ENCODE measurements around the gene CUL4A. TPM values are rescaled to one million over a fixed set of nuclear protein-coding genes. Genes with fewer than 3 reads are reported as not detected.
A peak's percentile ranks its signal among the peaks of the same experiment; 100 is the strongest.

The CUL4A gene
- total RNA-seq, 1 experiment from 2014 or later = 91.0 TPM

- TF ChIP-seq, protein P1, sequence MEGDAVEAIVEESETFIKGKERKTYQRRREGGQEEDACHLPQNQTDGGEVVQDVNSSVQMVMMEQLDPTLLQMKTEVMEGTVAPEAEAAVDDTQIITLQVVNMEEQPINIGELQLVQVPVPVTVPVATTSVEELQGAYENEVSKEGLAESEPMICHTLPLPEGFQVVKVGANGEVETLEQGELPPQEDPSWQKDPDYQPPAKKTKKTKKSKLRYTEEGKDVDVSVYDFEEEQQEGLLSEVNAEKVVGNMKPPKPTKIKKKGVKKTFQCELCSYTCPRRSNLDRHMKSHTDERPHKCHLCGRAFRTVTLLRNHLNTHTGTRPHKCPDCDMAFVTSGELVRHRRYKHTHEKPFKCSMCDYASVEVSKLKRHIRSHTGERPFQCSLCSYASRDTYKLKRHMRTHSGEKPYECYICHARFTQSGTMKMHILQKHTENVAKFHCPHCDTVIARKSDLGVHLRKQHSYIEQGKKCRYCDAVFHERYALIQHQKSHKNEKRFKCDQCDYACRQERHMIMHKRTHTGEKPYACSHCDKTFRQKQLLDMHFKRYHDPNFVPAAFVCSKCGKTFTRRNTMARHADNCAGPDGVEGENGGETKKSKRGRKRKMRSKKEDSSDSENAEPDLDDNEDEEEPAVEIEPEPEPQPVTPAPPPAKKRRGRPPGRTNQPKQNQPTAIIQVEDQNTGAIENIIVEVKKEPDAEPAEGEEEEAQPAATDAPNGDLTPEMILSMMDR (conservative IDR thresholded peaks at IDR 0.05) = no peak
- no peak for TF ChIP-seq EZH2 (IDR thresholded peaks at IDR 0.05; ENCODE audit: low read depth)
- intact Hi-C loops (cut with micrococcal nuclease; ENCODE audit: unreplicated experiment) = no loop called here
- Histone ChIP-seq H3K79me2 (ENCODE audit: low read depth) (no peaks in the 10 kb centered on the region), H3F3A (ENCODE audit: insufficient read depth, low read depth) (peaks cover 16% of the 10 kb centered on the region; the same call in 1 of the 2 replicates), H4K20me1 (ENCODE audit: insufficient read depth) (no peaks in the 10 kb centered on the region), H3K4me3 (no peak overlapping the region), H3K9me2 (ENCODE audit: insufficient read depth) (no peaks in the 10 kb centered on the region), H3K27ac (no peak overlapping the region), H2AFZ (no peak overlapping the region), H3K9me3 (ENCODE audit: insufficient read depth, low read depth) (no peaks in the 10 kb centered on the region; the same call in 1 of the 2 replicates), H3K4me1 (replicated peaks; ENCODE audit: insufficient read depth) (peaks cover 17% of the 10 kb centered on the region), H3K27me3 (ENCODE audit: insufficient read depth, low read depth) (peaks cover 47% of the 10 kb centered on the region), H3K36me3 (ENCODE audit: low read depth) (no peaks in the 10 kb centered on the region), H3K4me2 (no peak overlapping the region)
- BruUV-seq (replicated peaks) = no TSS peak
- ChIA-PET CTCF (no interaction called here), POLR2A (ENCODE audit: unreplicated experiment) (interaction anchor here (0.6 to 0.7 kb wide), 2 partner anchors 43 to 790 kb away, joined by 4 read pairs; no protein-coding TSS in a partner anchor)
- DNase-seq = no peak
Observed at GRCh38 chr13:113288880-113289279, 79.5 kb downstream of the CUL4A start.

DNA sequence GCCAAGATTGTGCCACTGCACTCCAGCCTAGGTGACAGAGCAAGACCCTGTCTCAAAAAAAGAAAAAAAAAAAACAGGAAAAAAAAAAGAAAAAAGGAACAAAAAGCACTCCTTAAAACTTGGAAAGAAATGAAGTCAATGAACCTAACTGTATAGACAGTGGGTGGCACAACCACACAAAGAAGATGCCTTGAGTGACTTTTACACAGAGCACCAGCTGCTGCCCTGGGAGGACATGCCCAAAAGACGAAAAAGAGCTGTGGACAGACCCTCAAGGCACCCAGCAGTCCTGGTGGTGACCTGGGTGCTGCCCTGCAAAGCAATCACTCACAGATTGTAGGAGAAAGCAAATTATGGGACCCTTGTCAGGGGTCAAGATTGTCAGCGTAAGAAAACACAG lies 81.7 kb downstream of the CUL4A start:
- intact Hi-C loops (cut with micrococcal nuclease; ENCODE audit: unreplicated experiment) = loop anchor here (10.0 kb wide), 1 partner anchor 154 kb away; no protein-coding TSS in a partner anchor
- H3K27ac ChIP-seq = no peak overlapping the region
- DNase-seq = no peak
- H3K27me3 ChIP-seq (ENCODE audit: insufficient read depth, low read depth) = peaks cover 37% of the 10 kb centered on the region
- H3K79me2 ChIP-seq (ENCODE audit: low read depth) = 0 out of 2 replicates have a peak, but pooled peaks cover 1% of the 10 kb centered on the region
- H3K9me2 ChIP-seq (ENCODE audit: insufficient read depth) = no peaks in the 10 kb centered on the region
- no peaks in the 10 kb centered on the region; the same call in 1 of the 2 replicates for H3K9me3 ChIP-seq (ENCODE audit: insufficient read depth, low read depth)
- no peak overlapping the region for H2AFZ ChIP-seq
- peaks cover 20% of the 10 kb centered on the region for H3K4me1 ChIP-seq (replicated peaks; ENCODE audit: insufficient read depth)
- no peaks in the 10 kb centered on the region for H4K20me1 ChIP-seq (ENCODE audit: insufficient read depth)
- ChIA-PET POLR2A (ENCODE audit: unreplicated experiment) (no interaction called here), CTCF (no interaction called here)
- H3K36me3 ChIP-seq (ENCODE audit: low read depth) = no peaks in the 10 kb centered on the region
- H3K4me3 ChIP-seq = 0 out of 2 replicates have a peak overlapping the region, but pooled peaks have one; percentile 50
- no TSS peak for BruUV-seq (replicated peaks)
- no peak for TF ChIP-seq EZH2 (IDR thresholded peaks at IDR 0.05; ENCODE audit: low read depth)
- TF ChIP-seq, protein P1 (conservative IDR thresholded peaks at IDR 0.05) = no peak
- peaks cover 28% of the 10 kb centered on the region; the same call in 1 of the 2 replicates for H3F3A ChIP-seq (ENCODE audit: insufficient read depth, low read depth)
- peak overlapping the region; percentile 81 for H3K4me2 ChIP-seq

- intact Hi-C loops (cut with micrococcal nuclease; ENCODE audit: unreplicated experiment) = loop anchor here (10.0 kb wide), 1 partner anchor 153 kb away; no protein-coding TSS in a partner anchor
- ChIA-PET CTCF (interaction anchor here (0.7 kb wide), 1 partner anchor 101 kb away, joined by 4 read pairs; no protein-coding TSS in a partner anchor), POLR2A (ENCODE audit: unreplicated experiment) (interaction anchor here (0.6 kb wide), 1 partner anchor 196 kb away, joined by 5 read pairs; no protein-coding TSS in a partner anchor)
- Histone ChIP-seq H3K79me2 (ENCODE audit: low read depth) (peaks cover 8% of the 10 kb centered on the region; the same call in 1 of the 2 replicates), H3K27me3 (ENCODE audit: insufficient read depth, low read depth) (peaks cover 33% of the 10 kb centered on the region), H3K4me2 (peak overlapping the region; percentile 81), H3K4me3 (peak overlapping the region; percentile 50; the same call in 1 of the 2 replicates), H3K4me1 (replicated peaks; ENCODE audit: insufficient read depth) (peaks cover 24% of the 10 kb centered on the region), H3K9me3 (ENCODE audit: insufficient read depth, low read depth) (no peaks in the 10 kb centered on the region), H3K36me3 (ENCODE audit: low read depth) (no peaks in the 10 kb centered on the region), H3F3A (ENCODE audit: insufficient read depth, low read depth) (peaks cover 28% of the 10 kb centered on the region; the same call in 1 of the 2 replicates), H3K27ac (peak overlapping the region; percentile 76), H3K9me2 (ENCODE audit: insufficient read depth) (no peaks in the 10 kb centered on the region), H4K20me1 (ENCODE audit: insufficient read depth) (no peaks in the 10 kb centered on the region), H2AFZ (peak overlapping the region; percentile 75)
- TF ChIP-seq, protein P1 (conservative IDR thresholded peaks at IDR 0.05) = no peak
- TF ChIP-seq EZH2 (IDR thresholded peaks at IDR 0.05; ENCODE audit: low read depth) = no peak
- peak; percentile 41 to 74 for DNase-seq
- no TSS peak for BruUV-seq (replicated peaks)
Observed at GRCh38 chr13:113292021-113292862, 82.8 kb downstream of the CUL4A start.
